SK-N-MC (cell line): ENCODE data around the gene BRI3.

Experiments
- EZH2 ChIP-seq: fragments of 200-600 bp; sonication (generic); IDR thresholded peaks from one replicate; pipeline ENCODE4 v1.6.1; 2017; ENCODE audit warnings: antibody characterized with exemption
- FOXP2 ChIP-seq: optimal IDR thresholded peaks from 2 replicates; pipeline ENCODE3; 2011; ENCODE audit warnings: mild to moderate bottlenecking, moderate library complexity; ENCODE audit not compliant: insufficient read depth; ENCODE audit errors: extremely low read length, control extremely low read depth
- POLR2AphosphoS5 ChIP-seq: IDR thresholded peaks from 2 replicates; pipeline ENCODE4 v1.6.1; 2012; ENCODE audit warnings: mild to moderate bottlenecking, low read depth, low read length, borderline replicate concordance

DNA sequence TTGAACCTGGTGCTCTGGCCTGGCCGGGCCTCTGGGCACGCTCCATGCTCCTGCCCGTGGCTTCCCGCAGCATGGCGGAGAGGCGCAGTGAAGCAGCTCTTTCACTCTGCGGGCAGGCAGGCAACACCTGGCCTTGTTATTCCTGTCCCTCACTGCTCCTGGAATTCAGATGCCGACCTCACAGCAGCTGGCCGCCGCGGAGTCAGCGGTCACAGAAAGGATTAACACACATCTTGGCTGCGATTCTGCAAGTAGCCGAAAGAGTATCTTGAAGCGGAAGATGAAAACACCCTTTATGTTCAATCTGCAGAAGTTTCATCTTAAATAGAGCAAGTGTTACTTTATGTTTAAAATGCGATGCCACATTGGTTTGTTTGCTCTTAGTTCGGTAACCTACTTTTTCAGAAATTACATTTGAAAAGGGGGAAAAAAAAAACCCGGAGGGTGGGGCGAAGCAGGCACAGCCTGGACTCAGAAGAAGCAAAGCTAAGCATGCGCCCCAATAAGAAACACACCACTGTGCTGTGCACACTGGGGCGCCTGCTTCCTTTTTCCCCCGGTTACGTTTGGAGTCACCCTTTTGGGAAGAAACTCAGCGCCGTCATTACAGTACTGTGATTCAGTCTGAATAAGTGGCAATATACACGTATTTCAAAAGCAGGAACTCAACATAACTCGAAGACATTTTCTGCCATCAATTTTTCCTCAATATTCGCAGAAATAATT, 42.3 kb downstream of the BRI3 start:
- TF ChIP-seq EZH2 (no peak), POLR2AphosphoS5 (no peak), FOXP2 (no peak)
